GM23248 (cell line): Measurements from ENCODE around the gene DENND10.

ENCODE experiments used
- EZH2 ChIP-seq: fragments of 200-600 bp; sonication (generic); IDR thresholded peaks from 2 replicates; pipeline ENCODE4 v1.6.1; 2018; ENCODE audit warnings: antibody characterized with exemption, mild to moderate bottlenecking; ENCODE audit not compliant: insufficient read depth, poor library complexity, severe bottlenecking
- EZH2phosphoT487 ChIP-seq: fragments of 200-600 bp; sonication (generic); IDR thresholded peaks from 2 replicates; pipeline ENCODE4 v1.6.1; 2018; ENCODE audit warnings: antibody characterized with exemption, moderate library complexity, mild to moderate bottlenecking, low read depth; ENCODE audit not compliant: insufficient read depth

GRCh38 chr10:119174109-119174508 is 70.2 kb downstream of the DENND10 start:
- TF ChIP-seq EZH2 (no peak), EZH2phosphoT487 (no peak)
